ENCODE data around the gene PPIB. TPM values are rescaled to one million over a fixed set of nuclear protein-coding genes. Genes with fewer than 3 reads are reported as not detected.

Gene PPIB
- total and polyA plus RNA-seq, 9 of the 15 experiments (the other 6 are each of a cell fraction or from before 2014, with no cell fraction given): 306 to 746 (median 439) TPM

- TF ChIP-seq SAP30 (IDR thresholded peaks at IDR 0.05; ENCODE audit: borderline replicate concordance, insufficient read depth, low read depth, low read length, poor library complexity, severe bottlenecking) (no peak), GATAD2A (IDR thresholded peaks at IDR 0.05) (peak; percentile 71; the same call in 1 of the 2 replicates)
Observed at GRCh38 chr15:64146885-64147681, 15.7 kb downstream of the PPIB start (continued).

GRCh38 chr15:64146520-64146884 is 16.3 kb downstream of the PPIB start:
- peaks cover 4% of the 10 kb centered on the region for H3K9me1 ChIP-seq (ENCODE audit: control insufficient read depth, insufficient read depth, low read length)
- no peaks in the 10 kb centered on the region for H3K79me2 ChIP-seq (ENCODE audit: control insufficient read depth, insufficient read depth, low read length)
- no peaks in the 10 kb centered on the region for H3K27me3 ChIP-seq (ENCODE audit: control insufficient read depth in 2 of 2, insufficient read depth in 2 of 2, low read length in 2 of 2)
- no peak for ATAC-seq
- in situ Hi-C loops (cut with MboI) (no loop called here), intact Hi-C loops (cut with micrococcal nuclease) (no loop called here)
- no peak for TF ChIP-seq CEBPG (CRISPR knock-in tag; IDR thresholded peaks at IDR 0.05)
- TF ChIP-seq CEBPG (tag; conservative IDR thresholded peaks at IDR 0.05 in 1 of 2, IDR thresholded peaks at IDR 0.05 in 1 of 2): 0 out of 4 replicates have a peak, but pooled peaks of 1 of the 2 experiments have one; percentile 15
- TF ChIP-seq CEBPB (tag; IDR thresholded peaks at IDR 0.05): peak; percentile 82
- TF ChIP-seq PURB (CRISPR knock-in tag; IDR thresholded peaks at IDR 0.05; ENCODE audit: low read depth): no peak
- peak overlapping the region; percentile 64 for H3K27ac ChIP-seq (ENCODE audit: extremely low read depth, low read depth, low read length)
- 0 out of 2 replicates have a peak overlapping the region, but pooled peaks have one; percentile 7 for H3K4me3 ChIP-seq
- DNase-seq (ENCODE audit: extremely low read depth in 1 of 4, low spot score in 3 of 4): no peak
- peaks cover 10% of the 10 kb centered on the region; the same call in 1 of the 2 replicates for H4K20me1 ChIP-seq (replicated peaks; ENCODE audit: control insufficient read depth, insufficient read depth, low read length)
- peaks cover 52 to 78% of the 10 kb centered on the region in 2 experiments for H3K4me1 ChIP-seq (replicated peaks in 1 of 2; ENCODE audit: control insufficient read depth in 2 of 2, insufficient read depth in 2 of 2, low read length in 2 of 2)
- no peak for FAIRE-seq
- ChIA-PET POLR2A (interaction anchor here (0.5 to 6.1 kb wide), 8 partner anchors 9 to 523 kb away, joined by 3 to 34 read pairs (median 3); partner anchors contain the start of genes CIAO2A, PPIB and TRIP4), CTCF (ENCODE audit: low intra/inter-chr PET ratio) (no interaction called here)
- peak overlapping the region in 1 of 2 experiments; percentile 59; a peak in 3 of 4 replicates for H3K9ac ChIP-seq (ENCODE audit: insufficient read depth in 1 of 2, low read depth in 2 of 2, low read length in 2 of 2)
- no peaks in the 10 kb centered on the region for H3K9me3 ChIP-seq (replicated peaks; ENCODE audit: control insufficient read depth, insufficient read depth, low read depth, low read length)
- H3K4me2 ChIP-seq (ENCODE audit: insufficient read depth, low read length): peak overlapping the region; percentile 73
- 20% methylated on average over 3 of the region's 3 CpGs for WGBS (ENCODE audit: insufficient coverage, low coverage, missing lambda C conversion rate)
- no TSS peak for BruUV-seq (replicated peaks)
- peaks cover 25% of the 10 kb centered on the region for H3K36me3 ChIP-seq (ENCODE audit: control insufficient read depth, insufficient read depth, low read length)
- peak overlapping the region; percentile 66 for H2AFZ ChIP-seq (ENCODE audit: low read depth, low read length)

Data from K562 (cell line).